Inflammatory macrophage (primary cell): ENCODE data around the gene SMARCA4.
A peak's percentile ranks its signal among the peaks of the same experiment; 100 is the strongest.
"Not testable (repeated sequence)": the region's sequence is repeated elsewhere in the genome, so short reads cannot be mapped to it uniquely, and the experiment has no call there.

Source experiments
- DNase-seq, 2 donors: peaks; one replicate each; pipeline ENCODE4 v3.0.0-alpha.2; 2020 to 2022

SMARCA4 gene

GRCh38 chr19:10979951-10980381 is 19.1 kb downstream of the SMARCA4 start:
- DNase-seq: peak; percentile 56 to 72

GRCh38 chr19:10981252-10981895 is 20.5 kb downstream of the SMARCA4 start:
- no peak for DNase-seq

GRCh38 chr19:10983026-10983425 is 22.2 kb downstream of the SMARCA4 start:
- DNase-seq: no peak

GRCh38 chr19:10984166-10984735 is 23.4 kb downstream of the SMARCA4 start:
- DNase-seq: no peak

GRCh38 chr19:10985502-10985901 is 24.7 kb downstream of the SMARCA4 start:
- no peak for DNase-seq

- no peak for DNase-seq
Measured at GRCh38 chr19:10986301-10987127, 25.7 kb downstream of the SMARCA4 start.

GRCh38 chr19:10987571-10988297 is 26.9 kb downstream of the SMARCA4 start:
- no peak for DNase-seq

- DNase-seq: no peak
Measured at GRCh38 chr19:10988380-10988779, 27.6 kb downstream of the SMARCA4 start.

GRCh38 chr19:10988921-10989320 is 28.1 kb downstream of the SMARCA4 start:
- DNase-seq: no peak

GRCh38 chr19:10991076-10991475 is 30.2 kb downstream of the SMARCA4 start:
- DNase-seq: no peak

GRCh38 chr19:10991521-10992081 is 30.8 kb downstream of the SMARCA4 start:
- no peak for DNase-seq

- DNase-seq: not testable (repeated sequence)
Measured at GRCh38 chr19:10992174-10992573, 31.3 kb downstream of the SMARCA4 start.

GRCh38 chr19:10995926-10996600 is 35.2 kb downstream of the SMARCA4 start:
- DNase-seq: no peak

- DNase-seq: no peak
Measured at GRCh38 chr19:10998045-10998533, 37.3 kb downstream of the SMARCA4 start.

- DNase-seq: peak; percentile 23 to 39
Measured at GRCh38 chr19:10998666-10999065, 37.8 kb downstream of the SMARCA4 start.

- no peak for DNase-seq
Measured at GRCh38 chr19:11005521-11005920, 44.7 kb downstream of the SMARCA4 start.

- no peak for DNase-seq
Measured at GRCh38 chr19:11007385-11007784, 46.6 kb downstream of the SMARCA4 start.

GRCh38 chr19:11007962-11008532 is 47.2 kb downstream of the SMARCA4 start:
- no peak for DNase-seq

- no peak for DNase-seq
Measured at GRCh38 chr19:11010041-11010440, 49.2 kb downstream of the SMARCA4 start.

GRCh38 chr19:11012507-11012906 is 51.7 kb downstream of the SMARCA4 start:
- DNase-seq: no peak

GRCh38 chr19:11013771-11014170 is 52.9 kb downstream of the SMARCA4 start:
- no peak for DNase-seq
